Ascending aorta (tissue), 2 donors: ENCODE data around the gene NHS. TPM values are rescaled to one million over a fixed set of nuclear protein-coding genes. Genes with fewer than 3 reads are reported as not detected.

ENCODE experiments used
- DNase-seq, 2 donors: peaks; one replicate each; pipeline ENCODE4 v3.0.0-alpha.2; 2019; ENCODE audit warnings: low spot score in 2 of 2
- H3K27ac ChIP-seq, 2 donors: fragments of 200-600 bp; sonication (generic); one replicate each; pipeline ENCODE4 v1.5.1; 2016 to 2017; ENCODE audit warnings: mild to moderate bottlenecking in 1 of 2
- H3K27me3 ChIP-seq: fragments of 200-600 bp; sonication (generic); one replicate; pipeline ENCODE4 v1.5.1; 2017
- H3K36me3 ChIP-seq, 2 donors: fragments of 200-600 bp; sonication (generic); one replicate each; pipeline ENCODE4 v1.5.1; 2016
- H3K4me1 ChIP-seq, 2 donors: fragments of 200-600 bp; sonication (generic); one replicate each; pipeline ENCODE4 v1.5.1; 2016 to 2017; ENCODE audit warnings: mild to moderate bottlenecking in 1 of 2
- H3K4me3 ChIP-seq, 2 donors: fragments of 200-600 bp; sonication (generic); one replicate each; pipeline ENCODE4 v1.5.1; 2016 to 2017; ENCODE audit warnings: mild to moderate bottlenecking in 1 of 2
- H3K9me3 ChIP-seq, 2 donors: fragments of 200-600 bp; sonication (generic); one replicate each; pipeline ENCODE4 v1.5.1; 2016
- CTCF ChIP-seq, 3 experiments: fragments of 200-600 bp in 2 of 3; fragments of 450-650 bp in 1 of 3; sonication (generic) in 2 of 3; IDR thresholded peaks; one replicate each; pipeline ENCODE4 v1.5.1; 2016 to 2019; ENCODE audit warnings: antibody characterized with exemption in 3 of 3, mild to moderate bottlenecking in 1 of 3, moderate library complexity in 1 of 3
- intact Hi-C: fragments of 100-400 bp; cut with DNase I; formaldehyde crosslinking; loops from one replicate; pipeline ENCODE4 v1.15.1; 2023
- total RNA-seq: library from RNA; depleted of rRNA; stranded (reverse); fragments of >200 nt; gene quantifications from one replicate; pipeline ENCODE4 v1.1.0, GENCODE V29; 2016

The NHS gene
- total RNA-seq, 1 donor from 2014 or later = 8.8 TPM

- no peaks in the 10 kb centered on the region for H3K27me3 ChIP-seq
- H3K9me3 ChIP-seq = no peaks in the 10 kb centered on the region
- no peak overlapping the region for H3K27ac ChIP-seq
- no peaks in the 10 kb centered on the region for H3K36me3 ChIP-seq
- TF ChIP-seq CTCF (IDR thresholded peaks at IDR 0.05) = no peak
- no peaks in the 10 kb centered on the region for H3K4me1 ChIP-seq
- no peak overlapping the region for H3K4me3 ChIP-seq
- intact Hi-C loops = no loop called here
- no peak for DNase-seq
These were observed 404.0 kb downstream of the NHS start for GRCh38 chrX:17778997-17779396.

GRCh38 chrX:17779434-17779833 lies 404.4 kb downstream of the NHS start:
- DNase-seq = no peak
- no peak overlapping the region for H3K4me3 ChIP-seq
- H3K36me3 ChIP-seq = no peaks in the 10 kb centered on the region
- H3K27ac ChIP-seq = no peak overlapping the region
- H3K27me3 ChIP-seq = no peaks in the 10 kb centered on the region
- TF ChIP-seq CTCF (IDR thresholded peaks at IDR 0.05) = no peak
- intact Hi-C loops = no loop called here
- no peaks in the 10 kb centered on the region for H3K9me3 ChIP-seq
- no peaks in the 10 kb centered on the region for H3K4me1 ChIP-seq
